Uterus (tissue), 2 donors: ENCODE results near the gene PRKD3.

ENCODE experiments used
- POLR2A ChIP-seq, 2 donors: fragments of 450-650 bp; IDR thresholded peaks; one replicate each; pipeline ENCODE4 v1.6.1; 2016; ENCODE audit warnings: antibody characterized with exemption in 2 of 2, mild to moderate bottlenecking in 1 of 2, moderate library complexity in 1 of 2
- TF ChIP-seq, protein P1 (sequence below), 4 experiments: fragments of 200-600 bp in 2 of 4; fragments of 450-650 bp in 2 of 4; sonication (generic) in 2 of 4; IDR thresholded peaks; one replicate each; pipeline ENCODE4 v1.5.1; 2016 to 2019; ENCODE audit warnings: antibody characterized with exemption in 4 of 4, mild to moderate bottlenecking in 2 of 4, moderate library complexity in 1 of 4

DNA sequence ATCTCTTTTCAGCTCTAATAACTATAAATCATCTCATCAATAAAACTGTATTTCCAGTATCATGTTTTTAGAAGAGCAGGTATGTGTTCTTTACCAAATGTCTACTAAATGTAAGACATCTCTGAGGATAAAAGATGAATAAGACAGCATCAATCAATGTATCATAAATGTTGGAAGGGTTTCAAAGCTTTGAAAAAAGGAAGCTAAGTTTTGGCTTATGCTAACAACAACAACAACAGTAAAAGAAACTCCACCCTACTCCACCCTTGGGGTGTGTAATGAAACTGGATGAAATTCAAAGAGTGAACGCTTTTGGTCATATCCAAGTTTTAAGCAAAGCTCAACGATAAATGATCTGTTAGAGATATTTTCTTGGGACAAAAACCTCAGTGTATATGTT, 17.1 kb downstream of the PRKD3 start:
- no peak for TF ChIP-seq POLR2A (IDR thresholded peaks at IDR 0.05)
- TF ChIP-seq, protein P1, sequence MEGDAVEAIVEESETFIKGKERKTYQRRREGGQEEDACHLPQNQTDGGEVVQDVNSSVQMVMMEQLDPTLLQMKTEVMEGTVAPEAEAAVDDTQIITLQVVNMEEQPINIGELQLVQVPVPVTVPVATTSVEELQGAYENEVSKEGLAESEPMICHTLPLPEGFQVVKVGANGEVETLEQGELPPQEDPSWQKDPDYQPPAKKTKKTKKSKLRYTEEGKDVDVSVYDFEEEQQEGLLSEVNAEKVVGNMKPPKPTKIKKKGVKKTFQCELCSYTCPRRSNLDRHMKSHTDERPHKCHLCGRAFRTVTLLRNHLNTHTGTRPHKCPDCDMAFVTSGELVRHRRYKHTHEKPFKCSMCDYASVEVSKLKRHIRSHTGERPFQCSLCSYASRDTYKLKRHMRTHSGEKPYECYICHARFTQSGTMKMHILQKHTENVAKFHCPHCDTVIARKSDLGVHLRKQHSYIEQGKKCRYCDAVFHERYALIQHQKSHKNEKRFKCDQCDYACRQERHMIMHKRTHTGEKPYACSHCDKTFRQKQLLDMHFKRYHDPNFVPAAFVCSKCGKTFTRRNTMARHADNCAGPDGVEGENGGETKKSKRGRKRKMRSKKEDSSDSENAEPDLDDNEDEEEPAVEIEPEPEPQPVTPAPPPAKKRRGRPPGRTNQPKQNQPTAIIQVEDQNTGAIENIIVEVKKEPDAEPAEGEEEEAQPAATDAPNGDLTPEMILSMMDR (IDR thresholded peaks at IDR 0.05), result no peak
